Measurements from ENCODE around the gene SLC9A7. TPM values are rescaled to one million over a fixed set of nuclear protein-coding genes. Genes with fewer than 3 reads are reported as not detected.

Gene SLC9A7
- polyA plus RNA-seq, 4 donors, result under 0.01 to 2.8 (median 1.4) TPM

- Histone ChIP-seq H3K36me3 (ENCODE audit: control insufficient read depth in 3 of 3, insufficient read depth in 2 of 3, low read depth in 1 of 3, low read length in 3 of 3) (no peaks in the 10 kb centered on the region), H3K27ac (ENCODE audit: low read depth in 1 of 3, low read length in 2 of 3) (no peak overlapping the region), H3K27me3 (ENCODE audit: control insufficient read depth in 3 of 3, insufficient read depth in 3 of 3, low read length in 3 of 3) (no peaks in the 10 kb centered on the region), H3K4me1 (ENCODE audit: control insufficient read depth in 3 of 3, insufficient read depth in 2 of 3, low read depth in 1 of 3, low read length in 2 of 3) (no peaks in the 10 kb centered on the region), H3K9me3 (ENCODE audit: control insufficient read depth in 2 of 2, insufficient read depth in 1 of 2, low read depth in 1 of 2, low read length in 1 of 2) (no peaks in the 10 kb centered on the region), H3K4me3 (ENCODE audit: low read depth in 1 of 3, low read length in 3 of 3) (no peak overlapping the region)
- DNase-seq, result no peak
- no peak for FAIRE-seq
- 80 to 85% (median 83%) methylated on average over 7 of the region's 7 CpGs for WGBS, 3 donors
Measured at GRCh38 chrX:46722742-46723568, 36.0 kb downstream of the SLC9A7 start.

GRCh38 chrX:46716796-46717195, 42.1 kb downstream of the SLC9A7 start:
- WGBS, 3 donors, result 68 to 79% (median 76%) methylated on average over 3 of the region's 3 CpGs
- no peak for DNase-seq
- H3K36me3 ChIP-seq (ENCODE audit: control insufficient read depth in 3 of 3, insufficient read depth in 2 of 3, low read depth in 1 of 3, low read length in 3 of 3), result no peaks in the 10 kb centered on the region
- no peaks in the 10 kb centered on the region for H3K9me3 ChIP-seq (ENCODE audit: control insufficient read depth in 2 of 2, insufficient read depth in 1 of 2, low read depth in 1 of 2, low read length in 1 of 2)
- H3K27ac ChIP-seq (ENCODE audit: low read depth in 1 of 3, low read length in 2 of 3), result no peak overlapping the region
- no peak for FAIRE-seq
- no peak overlapping the region for H3K4me3 ChIP-seq (ENCODE audit: low read depth in 1 of 3, low read length in 3 of 3)
- H3K4me1 ChIP-seq (ENCODE audit: control insufficient read depth in 3 of 3, insufficient read depth in 2 of 3, low read depth in 1 of 3, low read length in 2 of 3), result no peaks in the 10 kb centered on the region
- no peaks in the 10 kb centered on the region for H3K27me3 ChIP-seq (ENCODE audit: control insufficient read depth in 3 of 3, insufficient read depth in 3 of 3, low read length in 3 of 3)

GRCh38 chrX:46715997-46716396, 42.9 kb downstream of the SLC9A7 start:
- no peak overlapping the region for H3K4me3 ChIP-seq (ENCODE audit: low read depth in 1 of 3, low read length in 3 of 3)
- no peak for DNase-seq
- no peaks in the 10 kb centered on the region for H3K4me1 ChIP-seq (ENCODE audit: control insufficient read depth in 3 of 3, insufficient read depth in 2 of 3, low read depth in 1 of 3, low read length in 2 of 3)
- no peak overlapping the region for H3K27ac ChIP-seq (ENCODE audit: low read depth in 1 of 3, low read length in 2 of 3)
- FAIRE-seq, result no peak
- no peaks in the 10 kb centered on the region for H3K27me3 ChIP-seq (ENCODE audit: control insufficient read depth in 3 of 3, insufficient read depth in 3 of 3, low read length in 3 of 3)
- H3K36me3 ChIP-seq (ENCODE audit: control insufficient read depth in 3 of 3, insufficient read depth in 2 of 3, low read depth in 1 of 3, low read length in 3 of 3), result no peaks in the 10 kb centered on the region
- H3K9me3 ChIP-seq (ENCODE audit: control insufficient read depth in 2 of 2, insufficient read depth in 1 of 2, low read depth in 1 of 2, low read length in 1 of 2), result no peaks in the 10 kb centered on the region
- WGBS, 3 donors, result 53 to 78% (median 60%) methylated on average over 1 of the region's 1 CpG

- H3K4me1 ChIP-seq (ENCODE audit: control insufficient read depth in 3 of 3, insufficient read depth in 2 of 3, low read depth in 1 of 3, low read length in 2 of 3), result no peaks in the 10 kb centered on the region
- no peak for FAIRE-seq
- no peaks in the 10 kb centered on the region for H3K27me3 ChIP-seq (ENCODE audit: control insufficient read depth in 3 of 3, insufficient read depth in 3 of 3, low read length in 3 of 3)
- no peaks in the 10 kb centered on the region for H3K36me3 ChIP-seq (ENCODE audit: control insufficient read depth in 3 of 3, insufficient read depth in 2 of 3, low read depth in 1 of 3, low read length in 3 of 3)
- no peak overlapping the region for H3K4me3 ChIP-seq (ENCODE audit: low read depth in 1 of 3, low read length in 3 of 3)
- DNase-seq, result no peak
- WGBS, 3 donors, result 61 to 74% (median 62%) methylated on average over 5 of the region's 5 CpGs
- H3K27ac ChIP-seq (ENCODE audit: low read depth in 1 of 3, low read length in 2 of 3), result no peak overlapping the region
- no peaks in the 10 kb centered on the region for H3K9me3 ChIP-seq (ENCODE audit: control insufficient read depth in 2 of 2, insufficient read depth in 1 of 2, low read depth in 1 of 2, low read length in 1 of 2)
Measured at GRCh38 chrX:46715530-46715929, 43.4 kb downstream of the SLC9A7 start.

GRCh38 chrX:46713672-46714490, 45.0 kb downstream of the SLC9A7 start:
- no peak for FAIRE-seq
- H3K4me1 ChIP-seq (ENCODE audit: control insufficient read depth in 3 of 3, insufficient read depth in 2 of 3, low read depth in 1 of 3, low read length in 2 of 3), result no peaks in the 10 kb centered on the region
- no peak overlapping the region for H3K4me3 ChIP-seq (ENCODE audit: low read depth in 1 of 3, low read length in 3 of 3)
- WGBS, 3 donors, result 59 to 80% (median 65%) methylated on average over 5 of the region's 5 CpGs
- no peaks in the 10 kb centered on the region for H3K36me3 ChIP-seq (ENCODE audit: control insufficient read depth in 3 of 3, insufficient read depth in 2 of 3, low read depth in 1 of 3, low read length in 3 of 3)
- no peaks in the 10 kb centered on the region for H3K27me3 ChIP-seq (ENCODE audit: control insufficient read depth in 3 of 3, insufficient read depth in 3 of 3, low read length in 3 of 3)
- no peak for DNase-seq
- H3K27ac ChIP-seq (ENCODE audit: low read depth in 1 of 3, low read length in 2 of 3), result no peak overlapping the region
- H3K9me3 ChIP-seq (ENCODE audit: control insufficient read depth in 2 of 2, insufficient read depth in 1 of 2, low read depth in 1 of 2, low read length in 1 of 2), result no peaks in the 10 kb centered on the region

GRCh38 chrX:46712764-46713163, 46.2 kb downstream of the SLC9A7 start:
- DNase-seq (no peak), FAIRE-seq (no peak)
- H3K4me1 ChIP-seq (ENCODE audit: control insufficient read depth in 3 of 3, insufficient read depth in 2 of 3, low read depth in 1 of 3, low read length in 2 of 3), result no peaks in the 10 kb centered on the region
- 13 to 27% (median 21%) methylated on average over 1 of the region's 1 CpG for WGBS, 3 donors
- H3K27ac ChIP-seq (ENCODE audit: low read depth in 1 of 3, low read length in 2 of 3), result no peak overlapping the region
- H3K4me3 ChIP-seq (ENCODE audit: low read depth in 1 of 3, low read length in 3 of 3), result no peak overlapping the region
- H3K36me3 ChIP-seq (ENCODE audit: control insufficient read depth in 3 of 3, insufficient read depth in 2 of 3, low read depth in 1 of 3, low read length in 3 of 3), result no peaks in the 10 kb centered on the region
- no peaks in the 10 kb centered on the region for H3K27me3 ChIP-seq (ENCODE audit: control insufficient read depth in 3 of 3, insufficient read depth in 3 of 3, low read length in 3 of 3)
- no peaks in the 10 kb centered on the region for H3K9me3 ChIP-seq (ENCODE audit: control insufficient read depth in 2 of 2, insufficient read depth in 1 of 2, low read depth in 1 of 2, low read length in 1 of 2)

- 59 to 63% (median 62%) methylated on average over 8 of the region's 8 CpGs for WGBS, 3 donors
- Histone ChIP-seq H3K27ac (ENCODE audit: low read depth in 1 of 3, low read length in 2 of 3) (no peak overlapping the region), H3K27me3 (ENCODE audit: control insufficient read depth in 3 of 3, insufficient read depth in 3 of 3, low read length in 3 of 3) (no peaks in the 10 kb centered on the region), H3K9me3 (ENCODE audit: control insufficient read depth in 2 of 2, insufficient read depth in 1 of 2, low read depth in 1 of 2, low read length in 1 of 2) (no peaks in the 10 kb centered on the region), H3K4me1 (ENCODE audit: control insufficient read depth in 3 of 3, insufficient read depth in 2 of 3, low read depth in 1 of 3, low read length in 2 of 3) (no peaks in the 10 kb centered on the region), H3K36me3 (ENCODE audit: control insufficient read depth in 3 of 3, insufficient read depth in 2 of 3, low read depth in 1 of 3, low read length in 3 of 3) (no peaks in the 10 kb centered on the region), H3K4me3 (ENCODE audit: low read depth in 1 of 3, low read length in 3 of 3) (no peak overlapping the region)
- FAIRE-seq (no peak), DNase-seq (no peak)
Measured at GRCh38 chrX:46710927-46711623, 47.8 kb downstream of the SLC9A7 start.

GRCh38 chrX:46710425-46710824, 48.5 kb downstream of the SLC9A7 start:
- WGBS, 3 donors, result 0 to 27% (median 15%) methylated on average over 1 of the region's 1 CpG
- no peaks in the 10 kb centered on the region for H3K9me3 ChIP-seq (ENCODE audit: control insufficient read depth in 2 of 2, insufficient read depth in 1 of 2, low read depth in 1 of 2, low read length in 1 of 2)
- no peak overlapping the region for H3K4me3 ChIP-seq (ENCODE audit: low read depth in 1 of 3, low read length in 3 of 3)
- no peaks in the 10 kb centered on the region for H3K4me1 ChIP-seq (ENCODE audit: control insufficient read depth in 3 of 3, insufficient read depth in 2 of 3, low read depth in 1 of 3, low read length in 2 of 3)
- H3K27me3 ChIP-seq (ENCODE audit: control insufficient read depth in 3 of 3, insufficient read depth in 3 of 3, low read length in 3 of 3), result no peaks in the 10 kb centered on the region
- H3K27ac ChIP-seq (ENCODE audit: low read depth in 1 of 3, low read length in 2 of 3), result no peak overlapping the region
- DNase-seq, result no peak
- no peak for FAIRE-seq
- no peaks in the 10 kb centered on the region for H3K36me3 ChIP-seq (ENCODE audit: control insufficient read depth in 3 of 3, insufficient read depth in 2 of 3, low read depth in 1 of 3, low read length in 3 of 3)
